ENCODE data around the gene SHCBP1.
"Not testable (repeated sequence)": the region's sequence is repeated elsewhere in the genome, so short reads cannot be mapped to it uniquely, and the experiment has no call there.

The SHCBP1 gene

DNA sequence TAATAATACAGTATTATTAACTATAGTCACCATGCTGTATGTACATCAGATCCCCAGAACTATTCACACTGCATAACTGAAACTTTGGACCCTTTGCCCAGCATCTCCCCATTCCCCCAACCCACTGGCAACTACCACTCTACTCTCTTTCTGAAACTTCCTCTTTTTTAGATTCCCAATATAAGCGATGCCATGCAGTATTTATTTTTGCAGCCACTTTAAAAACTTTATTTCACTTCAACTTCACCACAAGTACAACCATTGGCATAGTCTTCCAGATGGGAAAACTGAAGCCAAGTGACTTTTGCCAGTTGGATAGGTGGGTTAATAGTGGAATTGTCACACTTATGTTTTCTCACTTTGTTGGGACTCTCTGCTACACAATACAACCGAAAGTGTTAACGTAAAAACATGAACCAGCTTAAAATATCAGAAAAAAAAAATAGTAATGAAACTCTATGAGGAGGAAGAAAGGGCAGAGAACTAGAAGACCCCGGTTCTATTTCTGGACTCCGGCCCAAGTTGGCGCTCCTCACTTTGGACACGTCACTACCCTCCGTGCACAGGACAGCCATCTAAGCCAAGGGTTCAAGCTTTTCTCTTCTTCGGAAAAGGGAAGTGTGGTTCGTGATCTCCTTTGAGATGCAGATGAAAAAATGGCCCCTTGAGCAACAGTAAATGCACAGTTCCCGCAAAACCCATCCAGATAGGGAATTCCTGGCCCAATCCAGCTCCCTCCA is 743 bp downstream of the SHCBP1 start:
- in situ Hi-C loops (cut with MboI; ENCODE audit: low sequenced_read_pairs), result no loop called here

DNA sequence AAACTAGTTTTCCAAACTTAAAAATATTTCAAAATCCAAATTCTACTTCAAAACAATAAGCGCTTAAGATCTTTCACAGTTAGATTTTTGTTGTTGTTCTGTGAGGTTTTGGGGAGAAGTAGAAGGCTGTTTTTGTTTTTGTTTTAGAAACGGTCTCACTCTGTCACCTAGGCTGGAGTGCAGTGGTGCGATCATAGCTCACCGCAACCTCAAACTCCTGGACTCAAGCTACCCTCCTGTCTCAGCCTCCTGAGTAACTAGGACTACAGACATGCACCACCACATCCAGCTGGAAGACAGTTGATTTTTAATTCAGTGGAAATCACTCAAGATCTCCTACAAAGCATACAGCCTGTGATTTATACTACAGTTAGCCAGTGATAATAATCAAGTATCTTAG is 2.7 kb downstream of the SHCBP1 start:
- in situ Hi-C loops (cut with MboI; ENCODE audit: low sequenced_read_pairs), result no loop called here

DNA sequence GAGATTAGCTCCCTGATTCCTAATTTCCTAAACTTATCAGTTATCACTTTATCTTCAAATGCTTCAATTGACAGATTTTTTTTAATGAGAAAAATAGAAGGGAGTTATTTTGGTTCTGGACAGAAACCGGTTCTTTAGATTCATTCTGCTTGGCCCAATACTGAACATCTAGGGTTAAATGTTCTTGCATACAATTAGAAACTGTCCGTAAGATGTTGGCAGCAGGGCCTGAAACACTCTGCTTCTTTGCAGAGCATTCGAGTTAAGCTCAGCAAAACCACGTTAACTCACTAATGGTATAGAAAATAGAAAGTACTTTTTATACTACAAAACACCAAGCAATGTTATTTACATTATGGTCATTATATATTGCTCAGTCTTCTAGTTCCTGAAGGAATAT is 7.2 kb downstream of the SHCBP1 start:
- in situ Hi-C loops (cut with MboI; ENCODE audit: low sequenced_read_pairs), result no loop called here

DNA sequence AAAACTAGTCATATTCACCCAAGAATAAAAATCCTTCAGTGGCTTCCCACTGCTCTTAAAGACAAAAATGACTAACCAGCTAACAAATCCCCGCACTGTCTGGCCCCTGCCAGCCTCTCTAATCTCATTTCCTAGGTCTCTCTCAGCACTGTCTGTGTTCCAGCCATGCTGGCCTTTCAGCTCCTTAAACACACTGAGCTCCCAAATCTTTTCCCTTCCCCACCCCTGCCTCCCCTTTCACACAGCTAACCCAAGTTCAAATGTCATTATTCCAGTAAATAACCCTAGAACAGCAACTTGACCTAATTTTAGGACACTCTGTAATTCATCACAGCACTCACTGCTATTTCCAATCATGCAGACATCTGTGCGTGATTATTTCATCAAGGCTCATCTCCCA is 7.8 kb downstream of the SHCBP1 start:
- in situ Hi-C loops (cut with MboI; ENCODE audit: low sequenced_read_pairs), result no loop called here

DNA sequence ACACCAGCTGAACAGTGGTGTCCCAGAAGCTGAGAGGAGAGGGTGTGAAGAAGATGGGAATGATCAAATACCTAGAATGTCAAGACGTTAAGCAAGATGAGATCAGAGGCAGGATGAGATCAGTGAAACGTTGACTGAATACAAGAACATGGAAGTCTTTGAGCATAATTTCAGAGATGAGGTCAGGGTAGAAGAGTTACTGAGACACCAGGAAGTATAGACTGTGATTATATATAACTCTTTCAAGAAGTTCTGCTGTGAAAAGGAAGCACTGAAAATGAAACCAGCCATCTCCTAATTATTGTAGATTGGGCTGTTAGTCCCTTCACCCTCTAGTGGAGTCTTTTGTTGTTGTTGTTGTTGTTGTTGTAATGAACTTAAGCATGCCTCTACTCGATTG is 9.1 kb downstream of the SHCBP1 start:
- in situ Hi-C loops (cut with MboI; ENCODE audit: low sequenced_read_pairs), result no loop called here

DNA sequence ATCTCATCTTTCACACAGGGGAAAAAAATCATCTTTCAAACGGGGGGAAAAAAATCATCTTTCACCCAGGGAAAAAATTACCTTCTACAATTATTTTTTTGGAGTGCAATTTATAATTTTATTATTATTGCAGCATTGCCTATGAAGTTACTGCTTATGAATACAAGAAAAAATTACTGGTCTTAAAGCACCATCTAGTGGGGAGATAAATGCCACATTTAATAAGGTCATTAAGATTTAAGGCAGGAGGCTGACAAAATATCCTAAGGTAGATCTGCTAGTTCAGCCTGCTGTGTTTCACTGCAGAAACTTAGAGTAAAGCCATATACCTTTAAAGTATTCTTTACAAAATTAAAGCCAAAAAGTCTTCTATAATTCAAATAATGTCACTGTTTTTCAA is 13.7 kb downstream of the SHCBP1 start:
- in situ Hi-C loops (cut with MboI; ENCODE audit: low sequenced_read_pairs), result no loop called here

DNA sequence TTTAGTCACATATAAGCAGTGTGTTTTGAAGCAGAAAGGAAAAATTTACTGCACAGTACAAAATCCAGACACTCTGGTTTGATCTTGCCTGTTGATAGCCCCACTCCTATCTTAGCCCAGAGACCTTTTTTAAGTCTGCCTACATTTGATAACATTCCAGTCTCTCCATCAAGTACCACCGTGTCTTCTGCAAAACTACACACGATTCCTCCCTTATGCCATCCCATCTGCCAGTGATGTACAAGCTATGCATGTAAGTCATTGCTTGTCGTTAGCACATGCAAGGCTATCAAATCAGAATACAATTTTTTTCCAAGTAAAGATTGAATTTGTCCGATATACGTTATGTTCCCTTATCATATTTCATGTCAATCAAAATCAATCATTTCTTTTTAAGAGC is 14.9 kb downstream of the SHCBP1 start:
- in situ Hi-C loops (cut with MboI; ENCODE audit: low sequenced_read_pairs), result no loop called here

DNA sequence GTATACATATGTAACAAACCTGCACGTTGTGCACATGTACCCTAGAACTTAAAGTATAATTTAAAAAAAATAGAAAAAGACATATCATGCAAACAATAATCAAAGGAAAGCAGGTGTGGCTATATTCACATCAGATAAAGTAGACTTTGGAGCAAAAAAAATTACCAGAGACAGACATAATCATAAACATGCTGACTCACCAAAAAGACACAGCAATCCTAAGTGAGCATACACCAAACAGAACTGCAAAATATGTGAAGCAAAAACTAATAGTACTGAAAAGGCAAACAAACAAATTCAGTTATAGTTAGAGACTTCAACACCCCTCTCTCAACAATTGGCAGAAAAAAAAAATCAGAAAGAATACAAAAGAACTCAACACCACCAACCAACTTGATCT is 29.9 kb downstream of the SHCBP1 start:
- in situ Hi-C loops (cut with MboI; ENCODE audit: low sequenced_read_pairs), result no loop called here

DNA sequence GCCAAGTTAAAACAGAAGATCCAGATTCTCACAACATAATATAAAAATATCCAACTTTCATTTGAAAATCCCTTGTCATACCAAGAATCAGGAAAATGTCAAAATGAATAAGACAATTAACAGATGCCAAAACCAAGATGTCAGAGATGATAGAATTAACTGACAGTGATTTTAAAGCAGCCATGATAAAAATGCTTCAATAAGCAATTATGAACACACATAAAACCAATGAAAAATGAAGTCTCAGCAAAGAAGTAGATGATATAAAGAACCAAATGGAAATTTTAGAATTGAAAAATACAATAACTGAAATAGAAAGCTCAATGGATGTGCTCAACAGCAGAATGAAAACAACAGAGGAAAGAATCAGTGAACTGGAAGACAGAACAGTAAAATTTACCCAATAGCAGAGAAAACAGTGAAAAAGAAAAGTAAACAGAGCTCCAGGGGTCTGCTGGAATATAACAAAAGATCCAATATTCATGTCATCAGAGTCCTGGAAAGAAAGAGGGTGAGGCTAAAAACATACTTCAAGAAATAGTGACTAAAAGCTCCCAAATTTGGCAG is 35.1 kb downstream of the SHCBP1 start:
- in situ Hi-C loops (cut with MboI; ENCODE audit: low sequenced_read_pairs), result no loop called here

DNA sequence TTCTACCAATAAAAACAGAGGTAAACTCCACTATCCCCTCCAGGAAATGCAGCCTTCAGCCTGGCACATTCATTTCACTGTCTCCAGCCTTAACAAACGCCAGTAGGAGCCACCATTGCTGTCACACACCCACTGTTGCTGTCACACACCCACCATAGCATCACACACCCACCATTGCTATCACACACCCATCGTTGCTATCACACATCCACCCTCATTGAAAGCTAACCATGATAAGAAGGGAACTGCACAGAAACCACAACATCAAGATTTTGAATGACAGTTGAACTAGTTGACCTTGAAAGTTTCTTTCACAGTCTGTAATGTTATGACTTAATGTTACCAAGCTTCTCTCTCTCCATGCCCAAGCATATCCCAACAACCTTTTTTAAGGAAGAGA is 38.1 kb downstream of the SHCBP1 start:
- in situ Hi-C loops (cut with MboI; ENCODE audit: low sequenced_read_pairs), result no loop called here

DNA sequence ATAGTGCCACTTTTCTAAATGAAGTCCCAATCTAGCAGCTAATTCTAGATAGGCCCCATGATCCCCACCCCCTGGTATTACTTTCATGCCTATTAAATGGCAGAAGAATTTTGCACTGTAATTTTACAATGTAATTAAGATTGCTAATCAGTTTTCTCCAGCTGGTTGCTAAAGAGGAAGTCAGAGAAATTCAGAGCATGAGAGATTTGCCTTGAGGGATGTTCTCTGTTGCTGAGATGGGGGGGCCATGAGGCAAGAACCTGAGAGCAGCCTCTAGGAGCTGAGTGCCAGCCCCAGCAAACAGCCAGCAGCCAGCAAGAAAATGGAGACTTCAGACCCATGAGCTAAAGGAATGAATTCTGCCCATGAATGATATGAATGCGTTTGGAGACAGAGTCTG is 38.9 kb downstream of the SHCBP1 start:
- in situ Hi-C loops (cut with MboI; ENCODE audit: low sequenced_read_pairs), result no loop called here

DNA sequence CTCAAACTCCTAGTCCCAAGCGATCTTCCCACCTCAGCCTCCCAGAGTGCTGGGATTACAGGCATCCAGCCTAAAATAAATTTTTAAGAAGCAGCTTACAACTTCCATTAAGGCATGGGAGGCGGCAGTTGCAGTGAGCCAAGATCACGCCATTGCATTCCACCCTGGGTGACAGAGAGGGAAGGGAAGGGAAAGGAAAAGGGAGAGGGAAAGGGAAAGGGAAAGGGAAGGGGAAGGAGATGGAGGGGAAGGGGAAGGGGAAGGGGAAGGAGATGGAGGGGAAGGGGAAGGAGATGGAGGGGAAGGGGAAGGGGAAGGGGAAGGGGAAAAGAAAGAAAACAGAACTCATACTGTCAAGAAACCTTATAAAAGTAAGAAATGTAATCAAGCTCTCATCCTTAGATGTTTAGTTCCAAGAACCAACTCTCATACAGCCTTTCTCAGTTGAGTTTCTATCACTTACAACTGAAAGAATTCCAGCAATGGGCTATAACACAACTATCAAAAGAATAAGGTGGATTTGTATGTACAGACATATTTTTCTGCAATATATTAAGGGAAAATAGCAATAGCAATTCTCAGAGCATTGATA is 43.1 kb downstream of the SHCBP1 start:
- in situ Hi-C loops (cut with MboI; ENCODE audit: low sequenced_read_pairs), result no loop called here

DNA sequence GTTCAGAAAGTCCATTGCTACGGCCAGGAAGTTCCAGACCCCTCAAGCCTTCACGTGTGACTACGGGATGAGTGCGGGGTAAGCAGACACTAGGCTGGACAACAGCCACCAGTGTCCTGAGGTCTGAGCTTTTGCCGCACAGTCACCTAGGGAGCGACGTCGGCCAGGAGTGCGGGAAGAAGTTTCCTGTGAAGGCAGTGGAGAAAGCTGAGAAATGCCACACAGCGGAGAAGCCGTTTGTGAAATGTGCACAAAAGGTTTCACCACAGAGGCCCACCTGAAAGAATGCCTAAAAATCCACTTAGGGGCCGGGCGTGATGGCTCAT is 47.4 kb downstream of the SHCBP1 start:
- in situ Hi-C loops (cut with MboI; ENCODE audit: low sequenced_read_pairs), result no loop called here

DNA sequence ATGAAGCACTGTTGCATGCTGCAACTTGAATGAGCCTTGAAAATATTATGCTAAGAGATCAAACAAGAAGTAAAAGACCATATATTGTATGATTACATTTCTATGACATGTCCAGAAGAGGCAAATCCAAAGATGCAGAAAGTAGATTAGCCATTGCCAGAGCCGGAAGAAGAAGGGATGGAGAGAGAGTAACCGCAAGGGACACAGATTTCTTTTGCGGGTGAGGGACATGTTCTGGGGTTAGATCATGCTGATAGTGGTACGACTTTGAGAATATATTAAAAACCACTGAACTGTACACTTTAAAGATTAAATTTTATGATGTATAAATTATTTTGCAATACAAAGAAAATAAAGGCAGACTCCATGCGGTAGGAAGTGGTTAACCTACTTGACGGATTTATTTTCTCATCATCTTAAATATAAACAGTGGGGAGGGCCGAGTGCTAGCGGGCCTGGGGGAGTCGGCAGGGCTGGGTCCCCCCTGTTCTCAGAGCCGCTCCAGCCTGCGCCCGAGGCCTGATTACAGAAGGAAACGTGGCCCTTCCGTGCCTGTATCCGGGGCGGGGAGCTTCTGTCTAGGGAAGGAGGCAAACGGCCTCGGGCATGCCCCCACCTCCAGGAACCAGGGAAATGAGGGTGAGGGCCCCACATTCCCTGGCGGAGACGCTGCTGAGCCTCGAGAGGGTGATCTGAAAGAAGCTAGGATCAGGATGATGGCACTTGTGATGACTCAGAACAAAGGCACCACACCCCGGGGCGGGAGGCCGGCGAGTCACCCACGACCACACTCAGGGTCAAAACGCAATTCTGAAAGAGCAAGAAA is 48.0 kb downstream of the SHCBP1 start:
- in situ Hi-C loops (cut with MboI; ENCODE audit: low sequenced_read_pairs), result no loop called here

DNA sequence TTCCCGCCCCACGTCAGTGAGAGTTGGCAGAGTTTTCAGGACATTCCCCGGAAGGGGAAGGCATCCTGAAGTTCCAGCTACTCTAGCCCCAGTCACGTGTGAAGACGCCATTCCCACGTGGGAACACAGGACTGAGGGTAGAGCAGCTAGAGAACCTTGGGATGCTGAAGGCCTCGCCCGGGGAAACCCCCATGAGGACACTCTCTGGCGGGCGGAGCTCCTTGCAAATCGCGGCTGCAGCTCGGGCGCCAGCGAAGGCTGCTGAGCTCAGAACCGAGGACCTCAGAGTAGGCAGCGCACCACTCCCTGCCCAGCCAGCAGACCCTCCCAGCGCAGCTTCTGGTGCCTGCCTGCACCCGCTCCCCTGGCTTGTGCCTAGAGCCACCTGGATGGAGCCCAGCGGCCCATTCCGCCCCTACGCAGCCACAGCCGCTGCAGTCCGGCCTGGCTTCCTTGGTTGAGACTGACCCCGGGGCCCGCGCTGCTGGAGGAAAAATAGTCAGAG is 51.9 kb downstream of the SHCBP1 start:
- in situ Hi-C loops (cut with MboI; ENCODE audit: low sequenced_read_pairs), result no loop called here

DNA sequence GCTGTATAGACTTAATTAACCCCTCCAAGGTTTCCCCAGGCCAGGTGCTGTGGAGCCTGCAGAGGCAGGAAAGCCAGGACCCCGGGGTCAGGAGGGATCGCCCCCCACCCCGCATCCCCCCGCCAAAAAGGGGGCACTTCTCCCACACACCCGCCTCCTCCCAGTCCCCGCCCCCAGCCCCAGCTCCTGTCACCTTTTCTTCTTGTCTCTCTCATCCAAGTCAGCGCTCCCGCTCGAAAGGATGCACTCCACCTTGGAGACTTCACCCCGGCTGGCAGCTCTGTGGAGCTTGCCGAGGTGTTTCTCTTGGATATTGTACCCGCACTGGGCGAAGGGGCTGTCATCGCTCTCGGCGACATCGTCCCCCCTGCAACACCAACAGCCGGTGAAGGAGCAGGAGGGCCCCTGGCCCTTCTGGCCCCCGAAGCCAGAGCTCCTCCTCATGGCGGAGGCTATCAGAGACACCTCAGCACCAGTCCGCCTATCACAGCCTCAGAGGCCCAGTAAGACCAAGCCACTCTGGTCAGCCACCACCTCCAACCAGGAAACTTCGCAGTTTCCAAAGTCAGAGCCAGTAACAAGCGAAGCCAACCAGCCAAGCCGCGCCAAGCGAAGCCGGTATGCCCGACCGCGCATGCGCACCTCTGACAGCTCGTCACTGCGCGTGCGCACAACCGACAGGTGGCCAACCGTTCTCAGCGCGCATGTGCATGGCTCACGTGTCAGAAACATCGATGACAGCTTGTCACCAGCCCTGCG is 52.5 kb downstream of the SHCBP1 start:
- in situ Hi-C loops (cut with MboI; ENCODE audit: low sequenced_read_pairs), result no loop called here

DNA sequence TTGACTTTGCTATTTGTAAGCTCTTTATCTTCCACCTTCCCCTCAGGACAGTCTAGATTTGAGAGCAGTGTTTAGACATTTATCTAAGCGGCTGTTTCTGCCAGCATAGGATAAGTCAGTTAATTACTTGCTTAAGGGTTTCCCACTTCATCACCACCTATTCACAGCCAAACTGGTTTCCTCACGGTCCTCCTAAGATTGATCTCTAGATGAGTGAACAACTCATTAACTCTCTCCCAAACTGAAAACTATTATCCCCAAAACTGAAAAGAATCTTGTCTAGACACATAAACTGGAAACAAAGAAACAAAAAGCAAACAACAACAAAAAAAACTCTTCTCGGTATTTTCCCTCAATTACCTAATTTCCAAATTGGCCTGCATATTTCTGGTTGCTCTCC is 58.2 kb downstream of the SHCBP1 start:
- in situ Hi-C loops (cut with MboI; ENCODE audit: low sequenced_read_pairs), result no loop called here

DNA sequence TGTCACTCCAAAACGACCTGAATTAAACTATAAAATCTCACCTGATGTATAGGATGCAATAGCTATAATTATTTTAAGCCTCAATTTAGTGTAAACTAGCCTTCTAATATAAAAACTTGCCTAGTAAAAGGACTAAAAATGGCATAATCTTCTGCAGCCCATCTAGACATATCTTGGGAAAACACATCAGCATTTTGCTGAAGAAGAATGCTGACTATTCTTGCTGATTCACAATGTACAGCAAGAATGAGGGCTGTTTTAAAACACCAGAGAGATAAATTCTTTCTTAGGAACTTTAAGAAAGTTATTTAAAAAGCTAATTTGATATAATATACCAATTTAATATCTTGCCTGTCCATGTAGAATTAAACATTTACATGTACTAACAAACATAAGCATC is 63.2 kb downstream of the SHCBP1 start:
- in situ Hi-C loops (cut with MboI; ENCODE audit: low sequenced_read_pairs), result no loop called here

DNA sequence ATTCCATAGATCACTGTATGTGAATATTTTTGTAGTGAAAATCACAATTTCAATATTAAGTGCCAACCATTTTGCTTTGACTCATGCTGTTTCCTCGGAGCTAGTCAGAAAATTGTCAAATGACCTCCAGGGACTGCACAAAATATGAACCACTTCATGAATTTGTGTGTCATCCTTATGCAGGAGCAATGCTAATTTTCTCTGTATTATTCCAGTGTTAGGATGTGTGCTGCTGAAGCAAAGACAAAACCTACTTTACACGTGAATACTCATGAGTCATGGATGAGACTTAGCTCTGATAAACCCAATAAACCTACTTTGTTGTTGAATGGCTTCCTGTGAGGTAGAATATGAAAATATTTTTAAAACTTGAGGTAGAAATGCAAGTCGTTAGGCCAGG is 65.2 kb downstream of the SHCBP1 start:
- in situ Hi-C loops (cut with MboI; ENCODE audit: low sequenced_read_pairs), result no loop called here

DNA sequence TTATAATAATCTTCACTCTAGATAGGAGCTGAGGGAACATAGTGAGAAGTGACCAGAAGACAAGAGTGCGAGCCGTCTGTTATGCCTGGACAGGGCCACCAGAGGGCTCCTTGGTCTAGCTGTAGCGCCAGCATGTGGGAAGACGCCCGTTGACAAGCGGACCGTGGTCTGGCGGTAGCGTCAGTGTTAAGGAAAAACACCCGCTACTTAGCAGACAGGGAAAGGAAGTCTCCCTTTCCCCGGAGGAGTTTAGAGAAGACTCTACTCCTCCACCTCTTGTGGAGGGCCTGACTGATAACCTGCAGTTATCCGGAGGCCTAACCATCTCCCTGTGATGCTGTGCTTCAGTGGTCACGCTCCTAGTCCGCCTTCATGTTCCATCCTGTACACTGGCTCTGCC is 66.7 kb downstream of the SHCBP1 start:
- in situ Hi-C loops (cut with MboI; ENCODE audit: low sequenced_read_pairs), result not testable (repeated sequence)

DNA sequence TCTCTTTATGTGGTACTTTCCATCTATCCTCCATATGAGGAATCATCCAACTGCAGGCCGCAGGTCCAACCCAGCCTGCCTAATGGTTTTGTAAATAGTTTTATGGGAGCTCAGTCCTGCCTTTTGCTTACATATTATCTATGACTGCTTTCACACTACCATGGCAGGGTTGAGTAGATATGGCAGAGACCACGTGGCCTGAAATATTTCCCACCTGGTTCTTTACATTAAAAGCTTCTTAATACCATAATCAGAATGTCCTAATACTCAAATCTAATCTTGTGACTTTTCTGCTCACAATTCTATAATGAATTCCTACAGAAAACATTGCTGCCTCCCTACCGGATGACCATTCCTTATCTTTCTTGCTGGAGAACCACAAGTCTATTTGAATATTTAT is 71.7 kb downstream of the SHCBP1 start:
- in situ Hi-C loops (cut with MboI; ENCODE audit: low sequenced_read_pairs), result no loop called here
